GM12891 (cell line): ENCODE measurements around the gene AHRR.
"Not testable (repeated sequence)": the region's sequence is repeated elsewhere in the genome, so short reads cannot be mapped to it uniquely, and the experiment has no call there.

Experiments
- DNase-seq: peaks from one replicate; pipeline ENCODE4 v3.0.0; 2011; ENCODE audit warnings: low spot score; ENCODE audit not compliant: insufficient read length
- FAIRE-seq: peaks from 2 replicates; lab custom pipeline; 2011; peaks lifted over from hg19 to GRCh38; lab: Jason Lieb, UNC
- PAX5 ChIP-seq: IDR thresholded peaks from 2 replicates; pipeline ENCODE4 v1.6.1; 2011; ENCODE audit warnings: low read length, moderate library complexity, mild to moderate bottlenecking; ENCODE audit not compliant: insufficient read depth, severe bottlenecking
- POLR2A ChIP-seq: IDR thresholded peaks from 2 replicates; pipeline ENCODE4 v1.6.1; 2011; ENCODE audit warnings: low read depth, low read length, control low read depth
- POLR2AphosphoS5 ChIP-seq: IDR thresholded peaks from 2 replicates; pipeline ENCODE4 v1.6.1; 2011; ENCODE audit warnings: low read depth, low read length, control low read depth
- POU2F2 ChIP-seq: IDR thresholded peaks from 2 replicates; pipeline ENCODE4 v1.6.1; 2011; ENCODE audit warnings: low read depth, mild to moderate bottlenecking, control low read depth, low read length, moderate library complexity
- SPI1 ChIP-seq: IDR thresholded peaks from 2 replicates; pipeline ENCODE4 v1.6.1; 2011; ENCODE audit warnings: low read depth, low read length, control low read depth
- TAF1 ChIP-seq: IDR thresholded peaks from 2 replicates; pipeline ENCODE4 v1.6.1; 2011; ENCODE audit warnings: low read depth, low read length, control low read depth

The AHRR gene

GRCh38 chr5:377326-377981 is 55.9 kb downstream of the AHRR start:
- FAIRE-seq (no peak), DNase-seq (no peak)
- no peak for TF ChIP-seq POLR2AphosphoS5
- no peak for TF ChIP-seq SPI1
- TF ChIP-seq PAX5, result no peak
- 0 out of 2 replicates have a peak, but pooled peaks have one; percentile 25 for TF ChIP-seq POU2F2
- no peak for TF ChIP-seq POLR2A
- TF ChIP-seq TAF1, result no peak

GRCh38 chr5:378301-378891 is 56.9 kb downstream of the AHRR start:
- no peak for DNase-seq
- FAIRE-seq, result no peak
- TF ChIP-seq SPI1 (0 out of 2 replicates have a peak, but pooled peaks have one; percentile 4), POLR2A (no peak)

- FAIRE-seq (peak; percentile 51), DNase-seq (no peak)
- TF ChIP-seq POLR2AphosphoS5, result 0 out of 2 replicates have a peak, but pooled peaks have one; percentile 40
- no peak for TF ChIP-seq TAF1
- no peak for TF ChIP-seq POLR2A
- 0 out of 2 replicates have a peak, but pooled peaks have one; percentile 4 for TF ChIP-seq POU2F2
Measured at GRCh38 chr5:378976-379742, 57.6 kb downstream of the AHRR start.

DNA sequence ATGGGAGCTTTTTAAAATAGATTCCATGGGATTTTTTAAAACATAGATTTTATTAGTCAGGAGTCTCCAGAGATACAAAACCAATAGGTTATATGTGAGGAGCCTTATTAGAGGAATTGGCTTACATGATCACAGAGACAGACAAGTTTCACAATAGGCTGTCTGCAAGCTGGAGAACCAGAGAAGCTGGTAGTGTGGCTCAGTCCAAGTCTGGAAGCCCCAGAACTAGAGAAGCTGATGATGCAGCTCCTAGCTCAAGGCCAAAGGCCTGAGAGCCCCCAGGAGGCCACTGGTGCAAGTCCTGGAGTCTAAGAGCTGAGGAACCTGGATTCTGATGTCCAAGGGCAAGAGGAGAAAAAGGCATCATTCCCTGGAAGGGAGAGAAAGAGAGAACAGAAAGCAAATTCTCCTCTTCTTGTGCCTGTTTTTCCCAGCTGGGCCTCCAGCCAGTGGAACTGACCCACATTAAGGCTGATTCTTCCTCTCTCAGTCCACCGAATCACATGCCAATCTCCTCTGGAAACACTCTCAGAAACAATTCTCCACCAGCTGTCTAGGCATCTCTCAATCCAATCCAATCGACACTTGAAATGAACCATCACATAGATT is 59.3 kb downstream of the AHRR start:
- DNase-seq (no peak), FAIRE-seq (no peak)
- no peak for TF ChIP-seq PAX5
- no peak for TF ChIP-seq TAF1
- TF ChIP-seq SPI1, result no peak
- no peak for TF ChIP-seq POLR2AphosphoS5
- no peak for TF ChIP-seq POLR2A
- TF ChIP-seq POU2F2, result no peak

DNA sequence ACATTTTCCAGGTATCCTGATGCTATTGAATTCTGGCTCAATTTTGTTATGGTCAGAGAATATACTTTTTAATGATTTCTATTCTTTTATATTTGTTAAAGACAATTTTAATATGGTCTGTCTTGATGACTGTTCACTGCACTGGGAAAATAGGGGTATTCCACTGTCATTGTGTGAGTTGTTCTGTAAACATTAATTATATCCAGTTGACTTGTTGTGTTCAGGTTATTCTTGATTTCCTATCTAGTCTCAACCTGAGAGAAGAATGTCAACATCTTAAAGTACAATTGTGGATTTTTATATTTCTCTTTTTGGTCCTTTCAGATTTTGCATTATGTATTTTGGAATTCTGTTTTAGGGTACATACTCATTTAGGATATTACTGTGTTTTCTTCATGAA is 61.6 kb downstream of the AHRR start:
- FAIRE-seq (no peak), DNase-seq (no peak)
- TF ChIP-seq TAF1 (no peak), POU2F2 (no peak), POLR2AphosphoS5 (no peak), POLR2A (no peak), SPI1 (no peak), PAX5 (no peak)

- no peak for FAIRE-seq
- DNase-seq, result no peak
- TF ChIP-seq POLR2AphosphoS5 (no peak), PAX5 (no peak), POLR2A (no peak), TAF1 (no peak), SPI1 (no peak)
Measured at GRCh38 chr5:383621-384020, 62.1 kb downstream of the AHRR start.

DNA sequence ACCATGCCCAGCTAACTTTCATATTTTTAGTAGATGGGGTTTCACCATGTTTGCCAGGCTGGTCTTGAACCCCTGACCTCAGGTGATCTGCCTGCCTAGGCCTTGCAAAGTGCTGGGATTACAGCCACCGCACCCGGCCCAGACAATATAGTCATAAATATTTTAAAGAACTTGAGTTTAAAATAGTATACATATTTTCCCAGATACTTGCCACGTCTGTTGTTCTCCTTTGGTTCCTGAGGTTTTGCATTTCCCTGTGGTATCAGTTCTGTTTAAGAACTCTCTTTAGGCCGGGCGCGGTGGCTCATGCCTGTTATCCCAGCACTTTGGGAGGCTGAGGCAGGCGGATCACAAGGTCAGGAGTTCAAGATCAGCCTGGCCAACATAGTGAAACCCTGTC is 63.1 kb downstream of the AHRR start:
- not testable (repeated sequence) for FAIRE-seq, DNase-seq

DNA sequence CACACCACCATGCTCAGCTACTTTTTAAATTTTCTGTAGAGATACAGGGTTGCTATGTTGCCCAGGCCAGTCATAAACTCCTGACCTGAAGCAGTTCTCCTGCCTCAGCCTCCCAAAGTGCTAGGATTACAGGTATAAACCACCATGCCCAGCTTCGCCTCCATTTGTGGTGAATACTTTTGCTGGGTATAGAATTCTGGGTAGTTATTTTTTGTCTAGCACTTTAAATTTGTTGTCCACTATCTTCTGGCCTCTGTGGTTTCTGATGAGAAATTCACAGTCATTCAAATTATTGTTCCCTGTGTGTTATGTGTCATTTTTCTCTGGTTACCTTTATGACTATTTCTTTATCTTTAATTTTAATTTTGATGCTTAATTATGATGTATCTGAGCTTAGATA is 63.8 kb downstream of the AHRR start:
- TF ChIP-seq PAX5 (no peak), POLR2A (no peak), POLR2AphosphoS5 (no peak), SPI1 (no peak), POU2F2 (no peak)
- no peak for DNase-seq
- FAIRE-seq, result no peak

GRCh38 chr5:386432-387341 is 65.2 kb downstream of the AHRR start:
- no peak for TF ChIP-seq POU2F2
- TF ChIP-seq TAF1, result no peak
- no peak for TF ChIP-seq SPI1
- 0 out of 2 replicates have a peak, but pooled peaks have one; percentile 30 for TF ChIP-seq POLR2A
- no peak for TF ChIP-seq PAX5
- TF ChIP-seq POLR2AphosphoS5, result no peak
- DNase-seq (no peak), FAIRE-seq (peak; percentile 5)
